AG09319 (cell line): Measurements from ENCODE around the gene MRGPRE.

Experiments used
- DNase-seq: peaks from one replicate; pipeline ENCODE4 v3.0.0-alpha.2; 2010; ENCODE audit warnings: low read depth; ENCODE audit errors: extremely low read depth
- TF ChIP-seq, protein P1 (sequence below): IDR thresholded peaks from 2 replicates; pipeline ENCODE4 v1.5.1; 2011; ENCODE audit warnings: low read depth, mild to moderate bottlenecking, inconsistent platforms, low read length, moderate library complexity

The MRGPRE gene

DNA sequence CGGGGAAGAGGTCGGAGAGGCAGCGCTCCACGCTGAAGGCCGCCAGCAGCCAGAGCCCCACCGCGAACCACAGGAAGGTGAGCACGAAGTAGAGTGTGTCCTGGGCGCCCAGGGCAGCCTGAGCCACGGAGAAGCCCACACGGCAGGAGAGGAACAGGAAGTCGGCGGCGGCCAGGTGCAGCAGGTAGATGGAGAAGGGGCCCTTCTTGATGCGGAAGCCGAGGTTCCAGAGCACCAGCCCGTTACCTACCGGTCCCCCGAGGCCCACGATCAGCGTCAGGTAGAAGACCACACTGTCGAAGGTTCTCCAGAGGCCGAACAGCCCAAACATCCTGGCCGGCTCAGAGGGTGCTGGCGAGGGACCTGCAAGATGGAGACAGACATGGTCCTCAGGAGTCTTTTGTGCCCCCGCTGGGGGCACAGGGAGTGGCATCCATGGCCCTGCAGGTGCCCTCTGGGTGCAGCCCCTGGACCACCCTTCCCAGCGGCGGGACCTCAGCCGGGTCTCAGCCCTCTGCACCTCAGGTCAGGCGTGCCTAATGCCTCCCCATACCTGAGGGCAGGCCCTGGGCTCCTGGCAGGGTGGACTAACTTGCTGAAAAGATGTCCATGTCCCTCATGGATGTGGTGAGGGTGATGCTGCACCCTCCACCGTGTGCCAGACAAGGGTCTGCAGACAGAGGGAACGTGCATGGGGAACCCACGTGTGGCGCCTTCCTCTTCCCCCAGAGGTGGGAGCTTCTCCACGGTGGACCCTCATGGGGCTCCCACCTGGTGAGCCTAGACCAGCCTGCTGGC is 13.5 kb downstream of the MRGPRE start, which contains the start of gene MRGPRG:
MRGPRG (minus strand) TSS at position 331 of the 798 bp plus-strand sequence; CDS start at position 331, 0 bp downstream.
- TF ChIP-seq, protein P1, sequence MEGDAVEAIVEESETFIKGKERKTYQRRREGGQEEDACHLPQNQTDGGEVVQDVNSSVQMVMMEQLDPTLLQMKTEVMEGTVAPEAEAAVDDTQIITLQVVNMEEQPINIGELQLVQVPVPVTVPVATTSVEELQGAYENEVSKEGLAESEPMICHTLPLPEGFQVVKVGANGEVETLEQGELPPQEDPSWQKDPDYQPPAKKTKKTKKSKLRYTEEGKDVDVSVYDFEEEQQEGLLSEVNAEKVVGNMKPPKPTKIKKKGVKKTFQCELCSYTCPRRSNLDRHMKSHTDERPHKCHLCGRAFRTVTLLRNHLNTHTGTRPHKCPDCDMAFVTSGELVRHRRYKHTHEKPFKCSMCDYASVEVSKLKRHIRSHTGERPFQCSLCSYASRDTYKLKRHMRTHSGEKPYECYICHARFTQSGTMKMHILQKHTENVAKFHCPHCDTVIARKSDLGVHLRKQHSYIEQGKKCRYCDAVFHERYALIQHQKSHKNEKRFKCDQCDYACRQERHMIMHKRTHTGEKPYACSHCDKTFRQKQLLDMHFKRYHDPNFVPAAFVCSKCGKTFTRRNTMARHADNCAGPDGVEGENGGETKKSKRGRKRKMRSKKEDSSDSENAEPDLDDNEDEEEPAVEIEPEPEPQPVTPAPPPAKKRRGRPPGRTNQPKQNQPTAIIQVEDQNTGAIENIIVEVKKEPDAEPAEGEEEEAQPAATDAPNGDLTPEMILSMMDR = no peak
- DNase-seq = no peak

DNA sequence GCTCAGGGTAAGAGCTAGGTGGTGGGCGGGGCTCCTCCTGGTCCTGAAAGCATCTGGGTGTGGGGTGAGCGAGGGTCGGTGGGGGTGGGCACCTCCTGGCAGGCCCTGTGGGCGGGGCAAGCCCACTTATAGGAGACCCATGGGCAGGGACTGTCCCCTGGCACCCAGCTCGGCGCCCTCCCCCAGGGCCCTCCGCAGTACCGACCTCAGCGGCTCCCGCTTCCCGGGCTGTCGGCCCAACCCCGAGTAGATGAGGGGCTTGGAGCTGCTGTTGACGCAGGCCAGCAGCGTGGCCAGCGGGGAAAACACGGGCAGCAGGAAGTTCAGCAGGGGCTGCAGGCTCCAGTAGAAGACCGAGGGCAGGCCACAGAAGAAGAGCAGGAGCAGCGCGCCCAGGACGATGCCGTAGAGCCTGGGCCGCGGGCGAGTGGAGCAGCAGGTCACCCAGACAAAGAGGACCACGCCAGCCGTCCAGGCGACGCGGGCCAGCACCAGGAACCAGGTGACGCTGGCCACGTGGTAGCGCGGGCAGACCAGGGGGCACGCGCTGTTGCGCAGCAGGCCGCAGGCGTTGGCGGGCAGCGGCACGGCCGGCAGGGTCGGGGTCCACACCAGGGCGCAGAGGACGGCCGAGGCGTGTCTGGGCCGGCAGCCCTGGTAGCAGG is 14.3 kb downstream of the MRGPRE start:
- no peak for DNase-seq
- TF ChIP-seq, protein P1 = no peak

DNA sequence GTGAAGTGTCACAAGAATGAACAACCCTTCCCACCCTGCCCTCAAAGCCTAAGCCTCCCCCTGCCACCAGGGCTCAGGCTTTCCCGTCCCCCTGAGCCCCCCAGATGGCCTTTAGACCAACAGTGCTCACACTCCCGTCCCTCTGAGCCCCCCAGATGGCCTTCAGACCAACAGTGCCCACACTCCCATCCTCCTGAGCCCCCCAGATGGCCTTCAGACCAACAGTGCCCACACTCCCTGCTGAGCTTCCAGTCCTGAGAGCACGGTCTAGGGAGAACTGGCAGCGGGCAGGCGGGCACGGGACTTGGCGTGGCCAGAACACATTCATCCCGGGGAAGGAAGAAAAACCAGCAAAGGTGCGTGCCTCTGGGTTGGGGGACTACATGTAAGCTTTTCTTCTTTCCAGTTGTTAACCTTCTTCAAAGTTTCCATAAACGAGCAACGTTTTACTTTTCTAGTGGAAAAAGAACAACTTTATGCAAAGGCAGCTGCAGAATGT is 16.1 kb downstream of the MRGPRE start:
- TF ChIP-seq, protein P1 = no peak
- no peak for DNase-seq

DNA sequence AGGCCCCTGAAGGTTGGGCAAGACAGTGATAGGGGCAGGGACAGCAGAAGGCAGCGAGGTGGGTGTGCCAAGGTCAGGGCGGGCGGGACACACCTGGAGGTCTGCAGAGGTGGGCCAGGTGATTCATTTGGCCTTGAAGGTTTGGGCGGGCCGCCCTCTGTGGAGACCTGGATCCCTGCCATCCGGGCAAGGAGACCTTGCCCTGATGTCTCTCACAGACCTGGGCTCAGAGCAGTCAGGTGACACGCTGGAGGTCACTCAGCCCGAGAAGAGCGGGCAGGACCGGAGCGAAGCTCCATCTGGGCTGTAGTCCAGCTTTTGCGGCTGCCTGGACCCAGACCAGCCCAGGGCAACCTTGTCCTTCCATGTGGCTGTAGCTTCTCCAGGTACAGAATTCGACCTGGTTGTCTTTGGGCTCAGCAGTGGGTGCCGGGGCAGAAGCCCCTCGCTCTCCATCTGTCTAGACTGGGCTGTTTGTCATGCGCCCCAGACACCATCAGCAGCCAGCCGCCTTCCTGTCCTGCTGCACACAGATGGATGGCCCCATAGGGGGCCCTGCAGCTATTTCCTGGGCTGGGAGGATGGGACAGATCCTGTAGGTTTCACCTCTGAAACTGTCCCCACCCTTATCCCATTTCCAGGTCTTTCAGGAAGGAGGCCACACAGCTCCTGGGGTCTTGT is 16.7 kb downstream of the MRGPRE start:
- TF ChIP-seq, protein P1 = no peak
- no peak for DNase-seq

DNA sequence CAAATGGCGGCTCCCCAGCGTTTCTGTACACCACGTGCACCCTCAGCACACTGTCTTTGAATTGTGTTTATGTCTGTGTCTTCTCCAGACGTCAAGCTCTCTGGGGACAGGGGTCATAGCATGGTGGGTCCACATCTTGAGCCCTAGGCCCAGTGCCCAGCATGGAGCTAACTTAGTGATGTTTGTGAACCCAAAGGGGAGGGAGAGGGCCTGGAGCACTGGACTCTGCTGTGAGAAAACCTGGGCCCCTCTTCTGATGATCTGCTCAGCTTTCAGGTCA is 17.9 kb downstream of the MRGPRE start:
- no peak for DNase-seq
- TF ChIP-seq, protein P1 = no peak

DNA sequence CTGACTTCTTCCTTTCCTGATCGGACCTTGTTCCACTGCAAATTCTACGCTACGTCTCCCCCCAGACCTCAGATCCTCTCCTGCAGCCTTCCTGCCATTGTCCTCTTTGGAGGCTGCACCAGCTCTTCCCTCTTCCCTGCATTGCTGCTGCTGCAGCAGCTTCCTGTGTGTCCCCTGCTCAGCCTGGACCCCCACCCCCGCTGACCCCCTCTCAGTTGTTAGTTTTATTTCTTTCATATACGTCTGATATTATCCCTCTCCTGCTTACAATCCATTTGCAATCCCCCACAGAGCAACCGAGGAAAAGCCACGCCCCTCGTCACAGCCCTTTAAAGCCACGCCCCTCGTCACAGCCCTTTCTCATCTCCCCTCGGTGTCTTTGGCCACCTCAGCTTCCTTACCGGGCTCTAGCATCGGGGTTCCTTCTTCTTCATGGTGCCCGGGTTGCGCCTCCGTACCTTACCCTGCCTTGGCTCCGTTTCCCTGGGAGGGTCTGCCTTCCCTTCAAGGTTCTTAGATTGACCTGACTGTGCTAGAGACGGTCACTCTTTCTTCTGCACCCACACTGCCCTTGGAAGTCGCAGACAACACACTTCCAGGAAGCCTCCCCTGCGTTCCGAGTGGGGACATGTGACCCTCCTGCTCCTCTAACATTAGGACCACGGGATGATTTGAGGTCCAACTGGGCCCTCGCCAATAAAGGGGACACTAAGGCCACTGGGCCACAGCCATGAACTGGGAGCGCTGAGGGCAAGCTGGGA is 18.4 kb downstream of the MRGPRE start:
- DNase-seq = no peak

More for the DNA sequence above, 18.4 kb downstream of the MRGPRE start:
- TF ChIP-seq, protein P1 = no peak
